GM12878 (cell line): Measurements from ENCODE around the gene BLNK. TPM values are rescaled to one million over a fixed set of nuclear protein-coding genes. Genes with fewer than 3 reads are reported as not detected.
A peak's percentile ranks its signal among the peaks of the same experiment; 100 is the strongest.

Experiments
- DPF2 ChIP-seq: fragments of 450-650 bp; IDR thresholded peaks from 2 replicates; pipeline ENCODE4 v1.6.1; 2017; ENCODE audit warnings: mild to moderate bottlenecking
- EP300 ChIP-seq, 2 experiments: fragments of 150-350 bp in 1 of 2; IDR thresholded peaks; 2 replicates each; pipeline ENCODE4 v1.6.1; 2011 to 2012; ENCODE audit warnings: low read depth in 2 of 2, low read length in 2 of 2, borderline replicate concordance in 1 of 2, improper control_type of control experiment in 1 of 2, inconsistent platforms in 1 of 2; ENCODE audit not compliant: control insufficient read depth in 1 of 2
- FOS ChIP-seq: IDR thresholded peaks from 3 replicates; pipeline ENCODE4 v1.6.1; 2011; ENCODE audit warnings: borderline replicate concordance; ENCODE audit not compliant: insufficient read length; ENCODE audit errors: extremely low read depth
- IKZF1 ChIP-seq: fragments of 450-650 bp; conservative IDR thresholded peaks from 2 replicates; pipeline ENCODE4 v1.6.1; 2017; ENCODE audit warnings: antibody characterized with exemption, mild to moderate bottlenecking
- MYC ChIP-seq: IDR thresholded peaks from 2 replicates; pipeline ENCODE4 v1.6.1; 2011; ENCODE audit warnings: mild to moderate bottlenecking, low read length, moderate library complexity, inconsistent platforms; ENCODE audit not compliant: insufficient read depth, insufficient replicate concordance, insufficient read length, severe bottlenecking
- PAX5 ChIP-seq: IDR thresholded peaks from 2 replicates; pipeline ENCODE4 v1.6.1; 2011; ENCODE audit warnings: low read depth, low read length, borderline replicate concordance
- POLR2A ChIP-seq: IDR thresholded peaks from 2 replicates; pipeline ENCODE4 v1.6.1; 2011; ENCODE audit warnings: low read depth, mild to moderate bottlenecking, low read length
- RAD21 ChIP-seq: IDR thresholded peaks from 2 replicates; pipeline ENCODE4 v1.6.1; 2011; ENCODE audit warnings: mild to moderate bottlenecking, low read depth, low read length, moderate library complexity; ENCODE audit not compliant: insufficient read depth
- RFX5 ChIP-seq: IDR thresholded peaks from 2 replicates; pipeline ENCODE4 v1.6.1; 2011; ENCODE audit warnings: low read depth, low read length, improper control_type of control experiment
- SUPT20H ChIP-seq: IDR thresholded peaks from 2 replicates; pipeline ENCODE4 v1.6.1; 2011; ENCODE audit warnings: low read depth, mild to moderate bottlenecking, low read length, moderate library complexity, borderline replicate concordance; ENCODE audit not compliant: control insufficient read depth
- USF1 ChIP-seq: IDR thresholded peaks from 2 replicates; pipeline ENCODE4 v1.6.1; 2011; ENCODE audit warnings: borderline replicate concordance, low read depth, mild to moderate bottlenecking, moderate library complexity, mixed read lengths, low read length; ENCODE audit not compliant: insufficient read depth; ENCODE audit errors: extremely low read length
- ZNF687 ChIP-seq: fragments of 450-650 bp; IDR thresholded peaks from 2 replicates; pipeline ENCODE4 v1.6.1; 2017; ENCODE audit warnings: mild to moderate bottlenecking, moderate library complexity
- polyA plus RNA-seq, 11 experiments: library from polyadenylated mRNA; depleted of rRNA in 4 of 11; unstranded in 6 of 11; stranded (reverse) in 5 of 11; fragments of >200 nt; fragmentation: Nextera tagmentation in 4 of 11; fragmentation: Illumina TruSeq in 1 of 11; extraction: Ambion mirVana in 4 of 11; extraction: Trizol in 1 of 11; gene quantifications; 1 replicate in 1 of 11; 2 replicates in 10 of 11; pipeline versions ENCODE4 v1.2.1 to v1.2.3, GENCODE V29; 2011 to 2016; ENCODE audit warnings: inconsistent platforms in 2 of 11, missing spikeins in 2 of 11, low read depth in 1 of 11
- total RNA-seq, 4 experiments: library from RNA; depleted of rRNA in 3 of 4; stranded (reverse); fragments of >200 nt in 3 of 4; fragmentation: Illumina TruSeq in 1 of 4; extraction: Trizol in 1 of 4; gene quantifications; 2 replicates each; pipeline versions ENCODE4 v1.2.1 to v1.2.3, GENCODE V29; 2013 to 2021
- TF ChIP-seq, protein P1 (sequence below): fragments of 450-650 bp; IDR thresholded peaks from 2 replicates; pipeline ENCODE4 v1.6.1; 2017; ENCODE audit warnings: mild to moderate bottlenecking, low read depth, inconsistent platforms; ENCODE audit not compliant: poor library complexity, severe bottlenecking
- TF ChIP-seq, protein P2 (sequence below): fragments of 450-650 bp; IDR thresholded peaks from 2 replicates; pipeline ENCODE4 v1.6.1; 2018; ENCODE audit warnings: mild to moderate bottlenecking, low read depth, moderate library complexity; ENCODE audit not compliant: partially characterized antibody
- TF ChIP-seq, protein P3 (sequence below): IDR thresholded peaks from 2 replicates; pipeline ENCODE4 v1.6.1; 2011; ENCODE audit warnings: low read depth, low read length, improper control_type of control experiment, borderline replicate concordance

The BLNK gene
- total and polyA plus RNA-seq, 10 of the 15 experiments (the other 5 are each of a cell fraction or from before 2014, with no cell fraction given) = 79.5 to 201 (median 139) TPM

GRCh38 chr10:96271016-96271815 is at the start of gene BLNK (continued):
- TF ChIP-seq EP300 (IDR thresholded peaks at IDR 0.05; ENCODE audit: borderline replicate concordance in 1 of 2, control insufficient read depth in 1 of 2, low read depth in 2 of 2, low read length in 2 of 2) (peak in 1 of 2 experiments; percentile 74; a peak in 2 of 4 replicates), PAX5 (no peak), SUPT20H (no peak), MYC (peak; percentile 39), DPF2 (no peak), RFX5 (no peak), USF1 (no peak), ZNF687 (peak; percentile 89; the same call in 1 of the 2 replicates), IKZF1 (peak; percentile 73; the same call in 1 of the 2 replicates), RAD21 (no peak), FOS (no peak), POLR2A (peak; percentile 93)
- TF ChIP-seq, protein P1, sequence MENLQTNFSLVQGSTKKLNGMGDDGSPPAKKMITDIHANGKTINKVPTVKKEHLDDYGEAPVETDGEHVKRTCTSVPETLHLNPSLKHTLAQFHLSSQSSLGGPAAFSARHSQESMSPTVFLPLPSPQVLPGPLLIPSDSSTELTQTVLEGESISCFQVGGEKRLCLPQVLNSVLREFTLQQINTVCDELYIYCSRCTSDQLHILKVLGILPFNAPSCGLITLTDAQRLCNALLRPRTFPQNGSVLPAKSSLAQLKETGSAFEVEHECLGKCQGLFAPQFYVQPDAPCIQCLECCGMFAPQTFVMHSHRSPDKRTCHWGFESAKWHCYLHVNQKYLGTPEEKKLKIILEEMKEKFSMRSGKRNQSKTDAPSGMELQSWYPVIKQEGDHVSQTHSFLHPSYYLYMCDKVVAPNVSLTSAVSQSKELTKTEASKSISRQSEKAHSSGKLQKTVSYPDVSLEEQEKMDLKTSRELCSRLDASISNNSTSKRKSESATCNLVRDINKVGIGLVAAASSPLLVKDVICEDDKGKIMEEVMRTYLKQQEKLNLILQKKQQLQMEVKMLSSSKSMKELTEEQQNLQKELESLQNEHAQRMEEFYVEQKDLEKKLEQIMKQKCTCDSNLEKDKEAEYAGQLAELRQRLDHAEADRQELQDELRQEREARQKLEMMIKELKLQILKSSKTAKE = peak; percentile 51
- TF ChIP-seq, protein P2, sequence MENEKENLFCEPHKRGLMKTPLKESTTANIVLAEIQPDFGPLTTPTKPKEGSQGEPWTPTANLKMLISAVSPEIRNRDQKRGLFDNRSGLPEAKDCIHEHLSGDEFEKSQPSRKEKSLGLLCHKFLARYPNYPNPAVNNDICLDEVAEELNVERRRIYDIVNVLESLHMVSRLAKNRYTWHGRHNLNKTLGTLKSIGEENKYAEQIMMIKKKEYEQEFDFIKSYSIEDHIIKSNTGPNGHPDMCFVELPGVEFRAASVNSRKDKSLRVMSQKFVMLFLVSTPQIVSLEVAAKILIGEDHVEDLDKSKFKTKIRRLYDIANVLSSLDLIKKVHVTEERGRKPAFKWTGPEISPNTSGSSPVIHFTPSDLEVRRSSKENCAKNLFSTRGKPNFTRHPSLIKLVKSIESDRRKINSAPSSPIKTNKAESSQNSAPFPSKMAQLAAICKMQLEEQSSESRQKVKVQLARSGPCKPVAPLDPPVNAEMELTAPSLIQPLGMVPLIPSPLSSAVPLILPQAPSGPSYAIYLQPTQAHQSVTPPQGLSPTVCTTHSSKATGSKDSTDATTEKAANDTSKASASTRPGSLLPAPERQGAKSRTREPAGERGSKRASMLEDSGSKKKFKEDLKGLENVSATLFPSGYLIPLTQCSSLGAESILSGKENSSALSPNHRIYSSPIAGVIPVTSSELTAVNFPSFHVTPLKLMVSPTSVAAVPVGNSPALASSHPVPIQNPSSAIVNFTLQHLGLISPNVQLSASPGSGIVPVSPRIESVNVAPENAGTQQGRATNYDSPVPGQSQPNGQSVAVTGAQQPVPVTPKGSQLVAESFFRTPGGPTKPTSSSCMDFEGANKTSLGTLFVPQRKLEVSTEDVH = no peak
- TF ChIP-seq, protein P3, sequence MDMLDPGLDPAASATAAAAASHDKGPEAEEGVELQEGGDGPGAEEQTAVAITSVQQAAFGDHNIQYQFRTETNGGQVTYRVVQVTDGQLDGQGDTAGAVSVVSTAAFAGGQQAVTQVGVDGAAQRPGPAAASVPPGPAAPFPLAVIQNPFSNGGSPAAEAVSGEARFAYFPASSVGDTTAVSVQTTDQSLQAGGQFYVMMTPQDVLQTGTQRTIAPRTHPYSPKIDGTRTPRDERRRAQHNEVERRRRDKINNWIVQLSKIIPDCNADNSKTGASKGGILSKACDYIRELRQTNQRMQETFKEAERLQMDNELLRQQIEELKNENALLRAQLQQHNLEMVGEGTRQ = peak; percentile 55; the same call in 1 of the 2 replicates
